Body of pancreas (tissue), 4 donors: Measurements from ENCODE around the gene C8G.

Source experiments
- POLR2A ChIP-seq, 3 donors: fragments of 450-650 bp; IDR thresholded peaks; one replicate each; pipeline ENCODE4 v1.6.1; 2016; ENCODE audit warnings: antibody characterized with exemption in 3 of 3, mild to moderate bottlenecking in 2 of 3
- TF ChIP-seq, protein P1 (sequence below), 7 experiments: fragments of 450-650 bp in 4 of 7; fragments of 200-600 bp in 3 of 7; sonication (generic) in 3 of 7; IDR thresholded peaks; one replicate each; pipeline ENCODE4 v1.5.1; 2016 to 2019; ENCODE audit warnings: antibody characterized with exemption in 7 of 7

DNA sequence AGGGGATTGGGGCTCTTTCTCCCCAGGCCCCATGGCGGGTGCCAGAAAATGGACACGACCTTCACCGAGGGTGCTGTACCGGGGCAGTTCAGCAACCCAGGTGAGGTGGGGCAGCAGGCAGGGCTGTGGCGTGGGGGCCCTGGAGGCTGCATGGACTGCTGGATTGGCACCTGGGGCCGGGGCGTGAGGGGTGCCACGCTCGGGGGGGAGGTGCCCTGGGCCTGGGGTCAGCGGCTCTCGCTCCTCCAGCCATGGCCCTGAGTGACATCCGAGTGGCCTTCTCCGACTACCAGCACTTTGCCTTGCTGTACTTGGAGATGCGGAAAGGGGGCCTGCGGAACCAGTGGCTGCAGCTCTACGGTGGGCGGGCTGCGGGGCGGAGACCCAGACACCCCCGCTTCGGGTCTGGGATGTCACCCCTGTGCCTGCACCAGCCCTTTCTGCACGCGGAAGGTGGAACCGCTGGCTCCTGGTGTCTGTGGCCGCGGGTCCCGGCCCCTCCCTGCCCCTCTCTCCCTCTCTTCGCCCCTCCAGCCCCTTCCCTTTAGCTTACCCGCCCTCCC, 39.5 kb downstream of the C8G start:
- TF ChIP-seq, protein P1, sequence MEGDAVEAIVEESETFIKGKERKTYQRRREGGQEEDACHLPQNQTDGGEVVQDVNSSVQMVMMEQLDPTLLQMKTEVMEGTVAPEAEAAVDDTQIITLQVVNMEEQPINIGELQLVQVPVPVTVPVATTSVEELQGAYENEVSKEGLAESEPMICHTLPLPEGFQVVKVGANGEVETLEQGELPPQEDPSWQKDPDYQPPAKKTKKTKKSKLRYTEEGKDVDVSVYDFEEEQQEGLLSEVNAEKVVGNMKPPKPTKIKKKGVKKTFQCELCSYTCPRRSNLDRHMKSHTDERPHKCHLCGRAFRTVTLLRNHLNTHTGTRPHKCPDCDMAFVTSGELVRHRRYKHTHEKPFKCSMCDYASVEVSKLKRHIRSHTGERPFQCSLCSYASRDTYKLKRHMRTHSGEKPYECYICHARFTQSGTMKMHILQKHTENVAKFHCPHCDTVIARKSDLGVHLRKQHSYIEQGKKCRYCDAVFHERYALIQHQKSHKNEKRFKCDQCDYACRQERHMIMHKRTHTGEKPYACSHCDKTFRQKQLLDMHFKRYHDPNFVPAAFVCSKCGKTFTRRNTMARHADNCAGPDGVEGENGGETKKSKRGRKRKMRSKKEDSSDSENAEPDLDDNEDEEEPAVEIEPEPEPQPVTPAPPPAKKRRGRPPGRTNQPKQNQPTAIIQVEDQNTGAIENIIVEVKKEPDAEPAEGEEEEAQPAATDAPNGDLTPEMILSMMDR (IDR thresholded peaks at IDR 0.05): no peak
- no peak for TF ChIP-seq POLR2A (IDR thresholded peaks at IDR 0.05)
